GM18909 (cell line): ENCODE measurements around the gene KCND3.

ENCODE experiments used
- ATAC-seq: cut with Tn5 transposase; IDR thresholded peaks from one replicate; pipeline ENCODE4 v1.9.1; 2021; ENCODE audit warnings: mild to moderate bottlenecking; ENCODE audit not compliant: unreplicated experiment, poor library complexity

Gene KCND3

DNA sequence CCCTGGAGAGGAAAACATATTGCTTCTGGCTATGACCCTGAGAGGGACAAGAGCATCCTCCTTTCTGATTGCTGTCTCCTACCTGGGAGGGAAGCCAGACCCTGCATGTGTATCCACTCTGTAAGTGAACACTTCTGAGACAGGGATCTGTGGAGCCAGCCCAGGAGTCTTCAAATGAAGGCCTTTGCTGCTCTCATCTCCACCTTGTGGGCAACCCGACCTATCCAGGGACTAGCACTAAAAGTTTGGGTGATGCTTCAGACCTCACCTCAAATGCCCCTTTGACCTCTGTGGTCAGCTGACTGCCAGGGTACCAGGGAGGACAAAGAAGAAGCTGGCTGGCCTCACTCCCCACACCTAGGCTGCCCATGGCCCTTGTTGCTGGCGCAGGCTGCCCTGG is 64.7 kb downstream of the KCND3 start:
- no peak for ATAC-seq

DNA sequence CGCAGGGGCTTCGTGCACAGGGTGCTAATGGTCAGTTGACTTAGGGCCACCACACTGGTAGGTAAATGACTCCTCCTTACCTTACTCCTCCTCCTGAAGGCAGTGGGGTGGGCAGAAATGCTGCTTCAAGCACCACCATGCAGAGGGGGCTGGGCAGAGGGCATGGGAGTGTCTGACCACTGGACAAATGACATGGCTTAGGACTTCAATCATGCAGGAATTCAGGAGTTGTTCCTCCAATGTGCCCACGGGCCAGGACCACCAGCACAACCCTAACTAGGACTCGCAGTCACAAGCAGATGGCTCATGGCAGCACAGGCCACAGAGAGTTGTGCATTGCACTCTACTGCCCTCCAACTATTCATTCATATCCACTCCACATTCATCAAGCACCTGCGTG is 65.7 kb downstream of the KCND3 start:
- ATAC-seq: no peak

DNA sequence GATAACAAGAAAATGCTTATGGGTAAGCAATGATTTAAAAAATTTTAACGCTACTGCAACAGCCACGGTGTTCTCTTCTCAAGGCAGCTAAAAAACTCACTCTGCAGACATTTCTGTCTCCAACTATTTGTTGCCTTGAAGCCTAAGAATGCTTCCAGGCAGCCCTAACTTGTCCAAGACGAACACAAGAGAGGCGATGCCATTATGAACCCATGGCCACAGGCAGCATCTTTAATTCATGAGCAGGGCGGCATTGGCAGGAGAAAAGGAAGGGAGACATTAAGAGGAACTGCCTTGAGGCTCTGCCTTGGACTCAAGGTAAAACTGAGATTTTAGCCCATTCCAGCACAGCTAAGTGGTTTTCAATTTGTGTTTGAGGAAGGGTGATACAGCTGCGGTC is 67.5 kb downstream of the KCND3 start:
- no peak for ATAC-seq

DNA sequence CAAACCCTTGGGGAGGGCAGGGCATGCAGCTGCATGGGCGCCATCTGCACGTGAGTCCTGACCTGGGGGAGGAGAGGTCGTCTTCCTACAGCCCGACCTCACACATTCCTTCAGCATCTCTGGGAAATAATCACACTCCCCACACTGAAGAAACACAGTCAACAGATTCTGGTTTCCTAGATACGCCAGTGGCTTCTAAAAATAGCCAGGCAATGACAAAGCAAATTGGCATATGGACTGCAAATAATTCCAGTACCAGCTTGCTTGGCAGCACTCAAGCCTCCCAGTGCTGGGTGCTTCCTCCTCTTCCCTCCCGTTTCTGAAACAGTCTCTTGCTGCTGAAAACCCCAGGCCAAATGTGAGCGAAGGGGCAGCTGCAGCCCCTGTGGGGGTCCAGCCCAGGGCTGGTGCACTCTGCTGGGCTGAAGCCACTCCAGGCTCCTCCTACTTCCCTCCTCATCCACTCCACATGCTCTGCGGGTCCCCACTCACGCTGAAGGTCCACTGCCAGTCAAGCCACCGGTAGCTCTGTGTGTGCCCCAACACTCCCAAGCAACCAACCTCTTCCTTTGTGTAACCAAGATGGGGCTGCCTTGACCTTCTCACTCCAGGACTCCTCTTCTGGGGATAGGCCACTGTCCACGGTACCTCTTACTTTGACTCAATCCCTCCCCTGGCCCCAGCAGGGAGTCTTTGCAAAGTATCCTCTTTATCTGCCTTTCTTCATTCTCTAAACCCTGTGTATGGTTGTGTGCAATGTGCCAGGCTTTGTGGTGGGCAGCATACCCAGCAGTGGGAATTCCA is 69.0 kb downstream of the KCND3 start:
- no peak for ATAC-seq

DNA sequence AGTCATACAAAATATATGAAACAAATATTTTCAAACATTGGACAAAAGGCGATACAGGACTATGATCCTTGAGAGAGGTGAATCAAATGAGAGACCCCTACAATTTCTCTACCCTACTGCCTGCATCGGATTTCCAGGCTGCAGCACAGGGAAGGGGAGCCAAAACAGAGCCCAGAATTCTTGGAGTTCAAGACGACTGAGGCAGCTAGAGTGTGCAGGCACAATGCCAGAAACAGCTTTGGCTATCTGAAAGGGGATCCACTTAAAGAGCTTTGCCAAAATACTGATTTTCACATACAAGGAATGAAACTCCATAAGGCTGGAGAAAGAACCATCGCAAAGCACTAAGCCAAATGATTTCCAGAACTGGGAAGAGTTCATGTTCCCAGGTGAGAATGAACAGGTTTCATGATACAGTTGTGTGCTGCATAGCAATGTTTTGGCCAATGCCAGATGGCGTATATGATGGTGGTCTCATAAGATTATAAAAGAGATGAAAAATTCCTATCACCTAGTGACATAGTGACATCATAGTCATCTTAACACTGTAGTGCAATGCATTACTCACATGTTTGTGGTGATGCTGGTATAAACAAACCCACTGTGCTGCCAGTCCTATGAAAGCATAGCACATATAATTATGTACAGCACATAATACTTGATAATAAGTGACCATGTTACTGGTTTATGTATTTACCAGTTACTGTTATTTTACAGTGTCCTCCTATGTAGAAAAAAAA is 77.5 kb downstream of the KCND3 start:
- no peak for ATAC-seq

DNA sequence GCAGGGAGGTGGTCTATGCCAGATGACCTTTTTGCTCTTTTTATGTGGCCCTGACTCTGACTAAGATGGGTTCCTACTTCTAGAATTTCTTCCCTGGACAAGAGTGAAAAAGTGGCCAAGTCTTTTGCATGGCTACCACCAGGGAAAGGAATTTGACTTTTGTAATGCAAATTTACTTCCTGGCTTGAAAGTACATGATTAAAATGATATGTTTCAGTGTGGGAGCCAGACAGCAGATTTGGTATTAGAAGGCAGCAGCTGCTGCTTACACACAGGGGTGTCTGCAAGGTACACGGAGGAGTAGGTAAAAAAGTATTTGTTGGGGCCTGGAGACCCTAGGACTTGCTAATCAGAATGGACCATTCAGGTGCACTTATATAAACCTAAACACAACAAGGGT is 78.4 kb downstream of the KCND3 start:
- ATAC-seq: no peak

DNA sequence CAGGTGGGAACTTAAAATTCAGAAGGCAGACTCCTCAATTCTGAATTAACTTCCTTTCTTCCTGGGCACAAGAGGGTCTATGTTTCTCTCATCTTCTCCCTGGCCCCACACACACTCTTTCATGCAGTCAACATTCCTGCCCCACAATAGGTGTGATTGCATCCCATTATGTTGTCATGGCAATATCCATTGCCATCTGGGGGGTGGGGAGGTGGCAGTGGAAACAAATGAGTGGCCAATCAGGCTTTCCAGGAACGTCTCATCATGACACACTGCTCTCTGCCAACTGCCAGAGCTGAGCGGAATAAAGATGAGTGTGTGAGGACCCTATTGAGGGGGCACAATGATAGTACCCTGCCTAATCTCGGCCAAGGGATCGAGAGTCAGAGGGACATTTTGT is 80.4 kb downstream of the KCND3 start:
- ATAC-seq: no peak

DNA sequence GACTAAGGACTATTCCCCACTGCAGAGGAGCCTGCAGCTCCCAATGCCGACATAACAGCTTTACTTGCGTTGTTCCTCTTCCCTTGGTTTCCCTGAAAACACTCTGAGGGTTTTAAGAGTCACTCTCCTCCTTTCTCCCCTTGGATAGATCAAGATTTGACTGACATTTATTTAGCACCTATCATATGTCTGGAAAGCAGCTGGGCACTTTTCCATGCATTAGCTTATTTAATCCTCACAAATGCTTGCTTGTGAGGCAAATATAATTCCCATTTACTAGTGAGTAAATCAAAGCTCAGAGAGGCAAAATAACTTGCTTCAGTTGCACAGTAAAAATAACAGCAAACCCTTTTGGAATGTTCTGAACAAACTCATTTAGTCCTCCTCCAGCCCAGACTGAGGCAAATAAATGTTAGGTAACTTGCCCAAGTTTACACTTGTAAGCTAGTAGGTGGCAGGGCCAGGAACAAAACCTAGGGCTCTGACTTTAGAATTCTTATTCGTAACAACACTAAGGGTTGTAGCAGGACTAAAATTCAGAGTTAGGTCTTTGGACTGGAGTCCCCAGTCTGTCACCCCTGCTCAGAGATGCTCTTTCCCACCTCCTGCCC is 81.4 kb downstream of the KCND3 start:
- ATAC-seq: no peak

DNA sequence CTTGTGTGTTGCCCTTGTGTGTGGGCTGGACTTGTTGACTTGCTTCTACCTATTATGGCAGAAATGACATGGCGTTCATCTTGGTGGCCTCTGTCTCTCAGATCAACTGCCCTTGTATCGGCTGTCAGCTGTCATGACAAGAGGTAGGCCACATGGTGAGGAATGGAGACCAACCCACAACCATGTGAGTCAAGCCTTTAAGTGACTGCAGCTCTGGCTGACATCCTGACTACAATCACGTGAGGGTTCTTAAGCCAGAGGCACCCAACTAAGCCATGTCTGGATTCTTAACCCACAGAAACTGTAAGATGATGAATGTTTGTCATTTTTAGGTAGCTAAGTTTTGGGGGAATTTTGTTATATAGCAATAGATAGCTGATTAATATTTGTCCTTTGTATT is 82.1 kb downstream of the KCND3 start:
- no peak for ATAC-seq

DNA sequence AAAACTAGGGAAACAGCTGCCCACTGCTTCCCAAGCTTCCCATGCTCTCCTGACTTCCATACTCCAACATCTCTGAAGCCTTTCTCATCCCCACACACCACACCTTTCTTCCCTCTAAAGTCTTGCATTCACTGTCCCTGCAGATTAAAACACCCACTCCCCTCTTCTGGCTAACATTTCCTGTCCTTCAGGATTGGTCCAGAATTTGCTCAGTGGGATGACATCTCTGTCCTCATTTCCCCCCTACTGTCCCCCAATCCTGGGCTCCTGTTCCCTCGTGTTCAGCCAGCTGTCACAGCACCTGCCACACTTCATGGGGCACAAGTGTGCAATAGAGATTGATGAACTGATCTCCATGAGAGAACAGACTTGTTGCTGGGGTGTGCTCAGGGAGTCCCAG is 82.7 kb downstream of the KCND3 start:
- ATAC-seq: no peak

DNA sequence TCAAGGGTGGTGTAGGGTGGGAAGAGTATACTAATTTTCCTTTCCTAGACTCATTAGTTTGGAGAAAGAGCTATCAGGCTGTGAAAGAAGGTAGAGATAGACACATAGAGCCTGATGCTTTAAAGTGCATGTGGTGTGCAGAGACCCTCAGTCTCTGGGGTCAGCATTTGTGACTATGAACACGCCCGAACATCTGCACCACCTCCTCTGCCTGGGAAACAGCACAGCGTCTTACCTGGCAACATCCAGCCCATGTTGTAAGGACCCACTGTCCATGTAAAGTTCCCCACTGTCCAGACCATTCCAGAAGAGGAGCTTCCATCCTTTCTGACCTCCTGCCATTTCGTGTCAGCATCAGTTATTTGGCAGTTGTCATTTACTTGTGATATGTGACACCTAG is 83.4 kb downstream of the KCND3 start:
- no peak for ATAC-seq

DNA sequence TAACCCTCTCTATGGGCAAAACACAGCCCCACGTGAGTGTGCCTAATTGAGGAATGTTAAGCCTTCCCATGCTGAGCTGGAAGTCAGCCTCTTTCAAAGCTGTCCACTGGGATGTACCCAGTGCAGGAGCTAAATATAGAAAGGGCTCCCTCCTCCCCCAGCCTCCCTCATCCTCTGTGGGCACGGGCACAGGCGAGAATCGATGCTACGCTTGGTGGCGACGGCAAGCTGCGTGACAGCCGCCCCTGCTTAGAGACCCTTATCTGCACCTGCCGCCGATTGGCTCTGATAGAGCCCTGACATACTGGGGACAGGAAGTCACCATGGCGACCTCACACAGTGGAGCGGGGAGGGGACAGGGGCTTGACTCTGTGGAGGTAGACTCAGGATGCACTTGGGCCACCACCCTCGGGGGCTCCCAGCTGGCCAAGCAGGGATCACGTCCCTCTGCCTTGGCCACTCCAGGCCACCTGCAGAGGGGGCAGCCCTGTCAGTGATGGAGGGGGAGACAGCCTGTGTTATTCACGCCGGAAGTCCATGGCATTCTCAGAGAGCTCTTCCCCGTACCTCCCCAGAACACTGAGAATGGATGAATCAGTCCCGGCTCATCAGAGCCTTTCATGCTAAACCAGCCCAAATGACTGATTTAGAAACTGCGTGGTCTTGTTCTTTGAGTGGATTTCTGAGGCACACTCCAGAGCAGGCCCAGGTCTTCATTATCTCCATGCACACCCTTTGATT is 84.8 kb downstream of the KCND3 start:
- ATAC-seq: no peak

DNA sequence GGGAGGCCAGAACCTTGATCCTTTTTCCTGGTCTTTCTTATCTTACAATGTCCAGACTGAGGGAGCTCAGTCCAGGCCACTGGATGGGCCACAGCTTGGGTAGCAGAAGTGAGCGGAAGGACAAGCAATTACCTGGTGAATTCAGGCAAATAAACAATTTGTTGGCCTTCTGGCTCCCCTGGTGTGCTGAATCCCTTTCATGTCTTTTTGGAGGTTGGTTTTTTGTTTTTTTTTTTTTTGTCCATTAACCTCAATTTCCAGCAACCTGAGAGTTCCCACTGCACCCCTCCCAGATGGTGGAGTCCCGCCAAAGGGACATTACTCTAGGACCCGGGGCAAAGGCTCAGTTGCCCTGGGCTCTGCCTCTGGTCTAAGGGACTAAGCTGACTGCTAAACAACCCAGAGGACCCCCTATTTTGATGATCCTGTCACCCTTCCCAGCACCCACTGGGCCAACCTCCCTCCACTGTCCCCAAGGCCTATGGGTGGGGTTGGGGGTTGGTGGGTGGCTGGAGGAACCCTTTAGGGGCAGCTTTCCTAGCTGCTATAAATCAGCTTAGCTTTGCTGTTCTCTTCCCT is 85.5 kb downstream of the KCND3 start:
- no peak for ATAC-seq

DNA sequence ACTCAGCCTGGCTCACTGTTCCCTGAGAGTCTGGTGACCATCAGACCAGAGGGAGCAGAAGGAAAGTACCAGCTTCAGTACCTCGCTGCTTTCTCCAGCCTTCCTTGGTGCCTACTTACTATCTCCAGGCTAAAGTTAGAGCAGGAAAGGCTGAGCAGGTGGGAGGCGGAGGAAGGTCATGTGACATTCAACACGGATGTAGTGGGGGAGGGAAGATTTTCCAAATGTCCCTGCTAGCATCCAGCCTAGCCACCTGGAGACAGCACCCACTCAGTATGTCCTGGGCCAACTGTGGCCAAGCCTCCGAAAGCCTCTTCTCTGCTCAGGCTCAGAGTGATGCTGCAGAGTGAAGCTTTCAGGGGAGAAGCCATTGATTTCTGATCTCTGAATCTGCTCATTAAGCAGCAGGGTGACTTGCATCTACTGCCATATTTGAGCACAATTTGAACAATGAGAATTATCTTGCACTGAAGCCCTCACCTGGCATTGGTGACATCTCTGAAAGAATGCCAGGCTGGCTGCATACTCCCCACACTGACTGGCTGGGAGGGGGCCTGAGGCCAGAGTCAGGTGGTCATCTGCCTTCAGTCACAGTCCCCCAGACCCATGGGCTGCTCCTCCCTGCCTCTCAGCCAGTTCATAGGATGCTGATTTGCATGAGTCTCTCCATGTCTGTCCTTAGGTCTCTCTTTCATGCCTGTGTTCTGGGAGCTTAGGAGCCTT is 86.2 kb downstream of the KCND3 start:
- ATAC-seq: no peak

DNA sequence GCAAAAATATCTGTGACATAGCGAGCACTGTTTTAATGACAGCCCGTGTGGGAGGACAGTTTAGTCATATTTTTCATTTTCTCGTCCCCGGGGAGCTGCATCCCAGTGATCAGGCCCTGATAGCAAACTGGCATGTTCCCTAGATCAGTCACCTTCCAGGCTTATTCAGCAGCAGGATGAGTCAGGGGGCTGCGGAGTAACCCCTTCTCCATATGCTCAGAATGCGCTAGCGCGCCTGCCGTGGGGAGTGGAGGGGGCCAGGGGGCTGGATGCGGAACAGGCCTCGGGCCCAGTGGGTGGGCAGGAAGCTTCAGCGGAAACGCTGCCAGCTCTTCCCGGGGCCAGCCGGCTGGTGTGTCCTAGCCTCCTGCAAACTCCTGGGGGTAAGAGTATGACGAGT is 94.0 kb downstream of the KCND3 start:
- no peak for ATAC-seq

DNA sequence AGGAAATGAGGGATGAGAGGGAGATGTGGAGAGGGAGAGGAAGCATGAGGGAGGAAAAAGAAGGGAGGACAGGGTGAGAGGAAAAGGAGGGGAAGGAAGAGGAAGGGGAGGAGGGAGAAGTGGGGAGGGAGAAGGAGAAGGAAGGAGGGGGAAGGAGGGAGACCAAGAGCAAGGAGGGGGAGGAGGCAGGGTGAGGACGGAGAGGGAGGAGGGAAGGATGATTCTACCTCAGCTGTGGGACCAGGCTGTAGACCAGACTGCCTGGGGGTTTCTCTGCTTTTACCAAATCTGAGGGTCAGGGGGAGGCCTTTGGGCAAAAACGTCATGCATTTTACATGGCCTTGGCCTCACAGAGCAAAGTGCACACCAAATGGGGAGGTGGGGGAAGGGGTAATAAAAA is 94.5 kb downstream of the KCND3 start:
- ATAC-seq: no peak

DNA sequence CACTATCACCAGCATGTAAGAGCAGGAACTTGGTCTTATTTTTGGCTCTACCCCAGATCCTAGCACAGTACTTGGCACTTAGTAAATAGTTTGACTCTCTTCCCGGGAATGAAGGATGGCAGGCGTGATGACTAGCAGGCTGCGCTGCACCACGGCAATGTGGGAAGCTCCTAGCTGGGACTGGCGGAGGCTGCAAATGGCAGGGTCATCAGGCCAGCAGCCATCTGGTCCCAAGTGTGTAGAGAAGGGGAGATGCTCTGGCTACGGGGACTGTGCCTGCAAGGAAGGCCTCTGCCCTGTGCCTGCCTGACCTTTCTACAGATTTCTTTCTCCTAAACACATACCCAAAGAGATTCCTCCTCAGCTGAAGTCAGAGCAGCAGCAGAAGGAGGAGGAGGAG is 95.0 kb downstream of the KCND3 start:
- no peak for ATAC-seq

DNA sequence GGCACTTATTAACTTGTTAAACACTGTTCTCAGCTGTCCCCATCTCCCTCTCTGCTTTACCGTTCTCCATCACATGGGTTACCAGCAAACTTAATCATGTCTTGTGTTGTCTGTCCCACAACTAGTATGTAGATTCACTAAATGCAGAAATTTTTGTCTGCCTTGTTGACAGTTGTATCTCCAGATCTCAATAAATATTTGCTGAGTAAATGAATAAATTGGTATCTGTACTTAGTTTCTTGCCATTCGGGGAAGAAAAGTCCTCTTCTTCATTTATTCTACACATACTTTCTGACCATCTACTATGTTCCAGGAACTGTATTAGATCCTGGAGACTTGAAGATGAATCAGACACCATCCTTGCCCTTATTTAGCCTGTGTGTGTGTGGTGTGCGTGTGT is 97.9 kb downstream of the KCND3 start:
- ATAC-seq: no peak

DNA sequence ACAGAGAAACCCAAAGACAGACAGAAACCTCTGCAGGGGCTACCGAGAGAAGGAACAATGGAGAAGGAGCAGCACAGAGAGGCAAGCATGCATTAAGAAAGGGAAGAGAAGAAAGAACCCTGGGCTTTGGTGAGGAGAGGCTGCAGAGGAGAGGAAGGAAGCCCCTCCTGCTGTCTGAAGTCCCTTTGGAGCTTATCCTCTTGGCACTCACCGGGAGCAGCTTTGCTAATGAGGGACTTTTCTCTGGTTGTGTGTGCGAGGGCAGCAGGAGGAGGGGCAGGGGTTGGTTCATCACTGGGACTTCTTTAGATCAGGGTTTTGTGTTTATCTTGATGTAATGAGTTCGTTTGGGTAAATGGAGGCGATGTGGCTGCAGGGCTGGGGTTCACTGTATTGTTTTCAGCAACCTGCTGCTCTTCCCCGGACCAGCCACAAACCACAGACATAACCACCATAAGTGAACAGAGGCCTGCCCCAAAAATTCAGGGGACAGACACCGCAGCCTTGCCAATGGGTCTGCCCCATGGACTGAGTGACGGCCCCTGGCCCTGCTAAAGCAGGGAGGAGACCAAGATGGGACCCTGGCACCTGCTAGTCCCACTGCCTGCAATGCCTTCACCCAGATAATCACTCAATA is 100.6 kb downstream of the KCND3 start:
- no peak for ATAC-seq
